ENCODE measurements around the gene AKT3.

- TF ChIP-seq CTCF (IDR thresholded peaks at IDR 0.05) (no peak), MAFK (IDR thresholded peaks at IDR 0.05; ENCODE audit: partially characterized antibody) (no peak), POLR2A (IDR thresholded peaks at IDR 0.05; ENCODE audit: low read length) (no peak), BHLHE40 (IDR thresholded peaks at IDR 0.05; ENCODE audit: low read depth, low read length) (no peak), NFE2L2 (conservative IDR thresholded peaks at IDR 0.05; ENCODE audit: low read length) (no peak), CHD2 (IDR thresholded peaks at IDR 0.05; ENCODE audit: low read length, partially characterized antibody) (no peak), REST (IDR thresholded peaks at IDR 0.05) (no peak), SREBF2 (IDR thresholded peaks at IDR 0.05) (no peak), RFX5 (IDR thresholded peaks at IDR 0.05) (no peak), RAD21 (conservative IDR thresholded peaks at IDR 0.05 in 1 of 2, IDR thresholded peaks at IDR 0.05 in 1 of 2) (no peak), HOXB13 (CRISPR knock-in tag; IDR thresholded peaks at IDR 0.05; ENCODE audit: low read depth) (no peak), MYC (IDR thresholded peaks at IDR 0.05; ENCODE audit: borderline replicate concordance, low read length) (no peak), PBX3 (IDR thresholded peaks at IDR 0.05) (no peak), EP300 (IDR thresholded peaks at IDR 0.05) (no peak)
Measured at GRCh38 chr1:243483952-243484351, 366.1 kb downstream of the AKT3 start.

Measured in A549 (cell line).